Measurements from ENCODE around the gene ETV1. TPM values are rescaled to one million over a fixed set of nuclear protein-coding genes. Genes with fewer than 3 reads are reported as not detected.

Gene ETV1
- total and polyA plus RNA-seq, 9 of the 15 experiments (the other 6 are each of a cell fraction or from before 2014, with no cell fraction given), result 7.2 to 27.4 (median 14.0) TPM

DNA sequence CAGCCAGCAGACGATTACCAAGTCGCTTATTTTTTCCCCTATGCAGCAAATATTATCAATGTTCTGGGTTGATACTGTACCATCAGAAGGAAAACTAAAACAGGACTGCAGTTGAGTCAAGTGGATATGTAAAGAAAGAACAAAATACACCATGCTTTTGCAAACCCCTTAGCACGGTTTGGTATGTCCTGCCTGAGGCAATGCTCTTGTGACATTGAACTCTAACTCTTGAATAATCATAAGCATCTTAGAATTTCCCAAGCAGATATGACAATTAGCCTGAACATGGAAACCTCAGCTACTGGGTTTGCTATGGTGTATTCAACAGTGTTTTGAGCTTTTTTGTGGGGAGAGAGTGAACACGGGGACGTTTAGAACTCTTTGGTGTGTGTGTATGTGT lies 107.4 kb downstream of the ETV1 start:
- ATAC-seq, result no peak
- in situ Hi-C loops (cut with MboI) (no loop called here), intact Hi-C loops (cut with micrococcal nuclease) (no loop called here)
- H3K9me3 ChIP-seq (replicated peaks; ENCODE audit: control insufficient read depth, insufficient read depth, low read depth, low read length), result no peaks in the 10 kb centered on the region
- no peaks in the 10 kb centered on the region for H4K20me1 ChIP-seq (replicated peaks; ENCODE audit: control insufficient read depth, insufficient read depth, low read length)
- BruUV-seq (replicated peaks), result no TSS peak
- no peaks in the 10 kb centered on the region for H3K36me3 ChIP-seq (ENCODE audit: control insufficient read depth, insufficient read depth, low read length)
- no peaks in the 10 kb centered on the region for H3K4me1 ChIP-seq (replicated peaks in 1 of 2; ENCODE audit: control insufficient read depth in 2 of 2, insufficient read depth in 2 of 2, low read length in 2 of 2)
- H3K9ac ChIP-seq (ENCODE audit: insufficient read depth in 1 of 2, low read depth in 2 of 2, low read length in 2 of 2), result no peak overlapping the region
- H3K9me1 ChIP-seq (ENCODE audit: control insufficient read depth, insufficient read depth, low read length), result no peaks in the 10 kb centered on the region
- no peak overlapping the region for H3K4me3 ChIP-seq
- no peak overlapping the region for H2AFZ ChIP-seq (ENCODE audit: low read depth, low read length)
- FAIRE-seq, result no peak
- TF ChIP-seq, protein P1, sequence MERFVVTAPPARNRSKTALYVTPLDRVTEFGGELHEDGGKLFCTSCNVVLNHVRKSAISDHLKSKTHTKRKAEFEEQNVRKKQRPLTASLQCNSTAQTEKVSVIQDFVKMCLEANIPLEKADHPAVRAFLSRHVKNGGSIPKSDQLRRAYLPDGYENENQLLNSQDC (CRISPR knock-in tag; IDR thresholded peaks at IDR 0.05), result no peak
- TF ChIP-seq, protein P2, sequence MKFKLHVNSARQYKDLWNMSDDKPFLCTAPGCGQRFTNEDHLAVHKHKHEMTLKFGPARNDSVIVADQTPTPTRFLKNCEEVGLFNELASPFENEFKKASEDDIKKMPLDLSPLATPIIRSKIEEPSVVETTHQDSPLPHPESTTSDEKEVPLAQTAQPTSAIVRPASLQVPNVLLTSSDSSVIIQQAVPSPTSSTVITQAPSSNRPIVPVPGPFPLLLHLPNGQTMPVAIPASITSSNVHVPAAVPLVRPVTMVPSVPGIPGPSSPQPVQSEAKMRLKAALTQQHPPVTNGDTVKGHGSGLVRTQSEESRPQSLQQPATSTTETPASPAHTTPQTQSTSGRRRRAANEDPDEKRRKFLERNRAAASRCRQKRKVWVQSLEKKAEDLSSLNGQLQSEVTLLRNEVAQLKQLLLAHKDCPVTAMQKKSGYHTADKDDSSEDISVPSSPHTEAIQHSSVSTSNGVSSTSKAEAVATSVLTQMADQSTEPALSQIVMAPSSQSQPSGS (CRISPR knock-in tag; IDR thresholded peaks at IDR 0.05), result no peak
- TF ChIP-seq NFIC (IDR thresholded peaks at IDR 0.05) (no peak), ETV6 (IDR thresholded peaks at IDR 0.05; ENCODE audit: borderline replicate concordance in 1 of 2, low read depth in 2 of 2, low read length in 1 of 2) (no peak), ETV6 (CRISPR knock-in tag; IDR thresholded peaks at IDR 0.05; ENCODE audit: borderline replicate concordance) (no peak), LCOR (CRISPR knock-in tag; IDR thresholded peaks at IDR 0.05) (no peak), ZNF224 (CRISPR knock-in tag; IDR thresholded peaks at IDR 0.05) (no peak), SMARCA4 (IDR thresholded peaks at IDR 0.05) (no peak), HLTF (IDR thresholded peaks at IDR 0.05) (no peak), NCOA1 (IDR thresholded peaks at IDR 0.05; ENCODE audit: low read depth) (no peak), TRIM24 (IDR thresholded peaks at IDR 0.05) (no peak)
- no peak overlapping the region for H3K4me2 ChIP-seq (ENCODE audit: insufficient read depth, low read length)
- H3K27me3 ChIP-seq (ENCODE audit: control insufficient read depth in 2 of 2, insufficient read depth in 2 of 2, low read length in 2 of 2), result no peaks in the 10 kb centered on the region
- POLR2A ChIA-PET, result no interaction called here
- WGBS (ENCODE audit: insufficient coverage, low coverage, missing lambda C conversion rate), result 1% methylated on average over 5 of the region's 5 CpGs
- no peak overlapping the region for H3K27ac ChIP-seq (ENCODE audit: extremely low read depth, low read depth, low read length)
- DNase-seq (ENCODE audit: extremely low read depth in 1 of 4, low spot score in 3 of 4), result no peak
- CTCF ChIA-PET (ENCODE audit: low intra/inter-chr PET ratio), result no interaction called here
- no peaks in the 10 kb centered on the region for H3K79me2 ChIP-seq (ENCODE audit: control insufficient read depth, insufficient read depth, low read length)
